ENCODE results near the gene SMG9. TPM values are rescaled to one million over a fixed set of nuclear protein-coding genes. Genes with fewer than 3 reads are reported as not detected.

SMG9 gene
- total RNA-seq, 2 experiments from 2014 or later: 34.7 to 38.2 TPM

- no peak for TF ChIP-seq CTCF (IDR thresholded peaks at IDR 0.05)
- ChIA-PET CTCF (no interaction called here), POLR2A (no interaction called here)
- H3K9me3 Mint-ChIP-seq: no peaks in the 10 kb centered on the region
- Histone ChIP-seq H3K36me3 (ENCODE audit: insufficient read depth, low read length) (peaks cover 68% of the 10 kb centered on the region), H3K9me3 (ENCODE audit: control insufficient read depth in 1 of 2, insufficient read depth in 1 of 2, low read length in 2 of 2) (no peaks in the 10 kb centered on the region), H3K4me1 (ENCODE audit: insufficient read depth, low read length) (peaks cover 32% of the 10 kb centered on the region), H3K27me3 (ENCODE audit: control insufficient read depth in 1 of 2, insufficient read depth in 2 of 2, low read length in 2 of 2) (no peaks in the 10 kb centered on the region), H3K27ac (ENCODE audit: low read depth in 1 of 2, low read length in 2 of 2) (no peak overlapping the region), H3K4me3 (ENCODE audit: low read length) (no peak overlapping the region)
- H3K4me1 Mint-ChIP-seq (ENCODE audit: low read depth): peaks cover 38% of the 10 kb centered on the region
- H3K36me3 Mint-ChIP-seq (ENCODE audit: low read depth): peaks cover 75% of the 10 kb centered on the region
- ATAC-seq (ENCODE audit: poor library complexity) (no peak), DNase-seq (no peak)
- intact Hi-C loops (cut with DNase I, micrococcal nuclease): no loop called here
- H3K27me3 Mint-ChIP-seq: no peaks in the 10 kb centered on the region
- H3K27ac Mint-ChIP-seq: no peak overlapping the region
- H3K4me3 Mint-ChIP-seq: no peak overlapping the region
These were observed 5.6 kb downstream of the SMG9 start for GRCh38 chr19:43749152-43749551.

GRCh38 chr19:43748685-43749084 lies 6.1 kb downstream of the SMG9 start:
- Mint-ChIP-seq H3K27ac (peak overlapping the region; percentile 39), H3K4me1 (ENCODE audit: low read depth) (peaks cover 33% of the 10 kb centered on the region), H3K27me3 (no peaks in the 10 kb centered on the region), H3K4me3 (no peak overlapping the region), H3K9me3 (no peaks in the 10 kb centered on the region), H3K36me3 (ENCODE audit: low read depth) (peaks cover 76% of the 10 kb centered on the region)
- Histone ChIP-seq H3K36me3 (ENCODE audit: insufficient read depth, low read length) (peaks cover 72% of the 10 kb centered on the region), H3K27ac (ENCODE audit: low read depth in 1 of 2, low read length in 2 of 2) (no peak overlapping the region), H3K4me3 (ENCODE audit: low read length) (no peak overlapping the region), H3K27me3 (ENCODE audit: control insufficient read depth in 1 of 2, insufficient read depth in 2 of 2, low read length in 2 of 2) (no peaks in the 10 kb centered on the region), H3K4me1 (ENCODE audit: insufficient read depth, low read length) (peaks cover 27% of the 10 kb centered on the region), H3K9me3 (ENCODE audit: control insufficient read depth in 1 of 2, insufficient read depth in 1 of 2, low read length in 2 of 2) (no peaks in the 10 kb centered on the region)
- DNase-seq: no peak
- ChIA-PET CTCF (no interaction called here), POLR2A (no interaction called here)
- ATAC-seq (ENCODE audit: poor library complexity): no peak
- intact Hi-C loops (cut with DNase I, micrococcal nuclease): no loop called here
- no peak for TF ChIP-seq CTCF (IDR thresholded peaks at IDR 0.05)

- intact Hi-C loops (cut with DNase I, micrococcal nuclease): no loop called here
- Mint-ChIP-seq H3K36me3 (ENCODE audit: low read depth) (peaks cover 79% of the 10 kb centered on the region), H3K27me3 (no peaks in the 10 kb centered on the region), H3K4me3 (no peak overlapping the region), H3K4me1 (ENCODE audit: low read depth) (peaks cover 31% of the 10 kb centered on the region), H3K27ac (no peak overlapping the region), H3K9me3 (no peaks in the 10 kb centered on the region)
- ATAC-seq (ENCODE audit: poor library complexity): no peak
- H3K27me3 ChIP-seq (ENCODE audit: control insufficient read depth in 1 of 2, insufficient read depth in 2 of 2, low read length in 2 of 2): no peaks in the 10 kb centered on the region
- H3K9me3 ChIP-seq (ENCODE audit: control insufficient read depth in 1 of 2, insufficient read depth in 1 of 2, low read length in 2 of 2): no peaks in the 10 kb centered on the region
- no peak for DNase-seq
- no peak overlapping the region for H3K27ac ChIP-seq (ENCODE audit: low read depth in 1 of 2, low read length in 2 of 2)
- no peak overlapping the region for H3K4me3 ChIP-seq (ENCODE audit: low read length)
- no peak for TF ChIP-seq CTCF (IDR thresholded peaks at IDR 0.05)
- POLR2A ChIA-PET: no interaction called here
- CTCF ChIA-PET: no interaction called here
- H3K4me1 ChIP-seq (ENCODE audit: insufficient read depth, low read length): peaks cover 22% of the 10 kb centered on the region
- H3K36me3 ChIP-seq (ENCODE audit: insufficient read depth, low read length): peaks cover 77% of the 10 kb centered on the region
These were observed 6.6 kb downstream of the SMG9 start for GRCh38 chr19:43748205-43748594.

Measured in CD4-positive, alpha-beta T cell (primary cell).